ENCODE results near the gene SLC12A2. TPM values are rescaled to one million over a fixed set of nuclear protein-coding genes. Genes with fewer than 3 reads are reported as not detected.

The SLC12A2 gene
- total RNA-seq, 2 experiments from 2014 or later: 20.6 to 36.5 TPM

DNA sequence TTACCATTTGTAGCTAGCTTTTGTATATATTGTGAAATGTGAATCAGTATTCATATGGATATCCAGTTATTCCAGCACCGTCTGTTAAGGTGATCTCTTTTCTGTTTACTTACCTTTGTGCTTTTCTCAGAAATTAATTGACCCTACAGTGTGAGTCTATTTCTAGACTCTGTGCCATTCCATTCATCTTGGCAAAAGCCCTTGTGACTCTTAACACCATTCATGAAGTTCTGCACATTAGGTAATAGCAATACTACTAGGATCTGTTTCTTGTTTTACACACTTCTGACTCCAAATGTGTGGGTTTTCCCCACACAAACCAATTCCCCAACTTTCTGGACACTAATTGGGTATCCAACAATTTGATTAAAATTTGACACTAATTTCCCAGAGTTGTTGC is 40.4 kb downstream of the SLC12A2 start:
- intact Hi-C loops (cut with micrococcal nuclease; ENCODE audit: unreplicated experiment): no loop called here
- no peak for TF ChIP-seq EZH2phosphoT487 (IDR thresholded peaks at IDR 0.05; ENCODE audit: borderline replicate concordance, low read depth, low read length)
- TF ChIP-seq, protein P1, sequence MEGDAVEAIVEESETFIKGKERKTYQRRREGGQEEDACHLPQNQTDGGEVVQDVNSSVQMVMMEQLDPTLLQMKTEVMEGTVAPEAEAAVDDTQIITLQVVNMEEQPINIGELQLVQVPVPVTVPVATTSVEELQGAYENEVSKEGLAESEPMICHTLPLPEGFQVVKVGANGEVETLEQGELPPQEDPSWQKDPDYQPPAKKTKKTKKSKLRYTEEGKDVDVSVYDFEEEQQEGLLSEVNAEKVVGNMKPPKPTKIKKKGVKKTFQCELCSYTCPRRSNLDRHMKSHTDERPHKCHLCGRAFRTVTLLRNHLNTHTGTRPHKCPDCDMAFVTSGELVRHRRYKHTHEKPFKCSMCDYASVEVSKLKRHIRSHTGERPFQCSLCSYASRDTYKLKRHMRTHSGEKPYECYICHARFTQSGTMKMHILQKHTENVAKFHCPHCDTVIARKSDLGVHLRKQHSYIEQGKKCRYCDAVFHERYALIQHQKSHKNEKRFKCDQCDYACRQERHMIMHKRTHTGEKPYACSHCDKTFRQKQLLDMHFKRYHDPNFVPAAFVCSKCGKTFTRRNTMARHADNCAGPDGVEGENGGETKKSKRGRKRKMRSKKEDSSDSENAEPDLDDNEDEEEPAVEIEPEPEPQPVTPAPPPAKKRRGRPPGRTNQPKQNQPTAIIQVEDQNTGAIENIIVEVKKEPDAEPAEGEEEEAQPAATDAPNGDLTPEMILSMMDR (conservative IDR thresholded peaks at IDR 0.05; ENCODE audit: low read length): no peak
- peaks cover 1% of the 10 kb centered on the region; the same call in 1 of the 2 replicates for H3K9me3 ChIP-seq (ENCODE audit: low read length)
- POLR2A ChIA-PET: interaction anchor here (0.6 to 1.3 kb wide), 4 partner anchors 9 to 199 kb away, joined by 3 to 6 read pairs (median 3); no protein-coding TSS in a partner anchor
- peaks cover 13% of the 10 kb centered on the region for H3K4me1 ChIP-seq (ENCODE audit: insufficient read depth, low read length, poor library complexity, severe bottlenecking)
- H3K4me2 ChIP-seq (ENCODE audit: low read length): no peak overlapping the region
- CTCF ChIA-PET (ENCODE audit: unreplicated experiment): interaction anchor here (0.7 kb wide), 1 partner anchor 63 kb away, joined by 4 read pairs; no protein-coding TSS in a partner anchor
- no peak overlapping the region for H2AFZ ChIP-seq (ENCODE audit: low read length)
- H3K9me2 ChIP-seq (ENCODE audit: insufficient read depth, low read length): no peaks in the 10 kb centered on the region
- no TSS peak for BruUV-seq (replicated peaks)
- peaks cover 43% of the 10 kb centered on the region for H3K36me3 ChIP-seq (ENCODE audit: insufficient read depth, low read length)
- H4K20me1 ChIP-seq (ENCODE audit: insufficient read depth, low read length): no peaks in the 10 kb centered on the region
- H3K4me3 ChIP-seq (ENCODE audit: low read depth, low read length, poor library complexity, severe bottlenecking): no peak overlapping the region
- no peaks in the 10 kb centered on the region for H3K79me2 ChIP-seq (ENCODE audit: insufficient read depth, low read depth, low read length)
- H3K27ac ChIP-seq (ENCODE audit: low read depth, low read length, poor library complexity, severe bottlenecking): no peak overlapping the region
- DNase-seq (ENCODE audit: low spot score): no peak

DNA sequence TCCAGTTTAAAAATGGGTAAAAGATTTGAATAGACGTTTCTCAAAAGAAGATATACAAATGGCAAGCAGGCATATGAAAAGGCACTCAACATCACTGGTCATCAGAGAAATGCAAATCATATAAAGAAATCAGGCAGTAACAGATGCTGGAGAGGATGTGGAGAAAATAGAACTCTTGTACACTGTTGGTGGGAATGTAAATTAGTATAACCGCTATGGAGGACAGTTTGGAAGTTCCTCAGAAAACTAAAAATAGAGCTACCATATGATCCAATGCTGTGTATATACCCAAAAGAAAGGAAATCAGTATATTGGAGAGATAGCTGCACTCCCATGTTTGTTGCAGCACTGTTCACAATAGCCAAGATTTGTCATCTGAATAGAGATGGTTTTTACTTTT is 42.7 kb downstream of the SLC12A2 start:
- no peaks in the 10 kb centered on the region for H3K79me2 ChIP-seq (ENCODE audit: insufficient read depth, low read depth, low read length)
- intact Hi-C loops (cut with micrococcal nuclease; ENCODE audit: unreplicated experiment): no loop called here
- no peaks in the 10 kb centered on the region for H4K20me1 ChIP-seq (ENCODE audit: insufficient read depth, low read length)
- no peaks in the 10 kb centered on the region; the same call in 1 of the 2 replicates for H3K9me3 ChIP-seq (ENCODE audit: low read length)
- no peak overlapping the region for H2AFZ ChIP-seq (ENCODE audit: low read length)
- peaks cover 59% of the 10 kb centered on the region for H3K36me3 ChIP-seq (ENCODE audit: insufficient read depth, low read length)
- TF ChIP-seq EZH2phosphoT487 (IDR thresholded peaks at IDR 0.05; ENCODE audit: borderline replicate concordance, low read depth, low read length): no peak
- TF ChIP-seq, protein P1 (conservative IDR thresholded peaks at IDR 0.05; ENCODE audit: low read length): no peak
- H3K4me1 ChIP-seq (ENCODE audit: insufficient read depth, low read length, poor library complexity, severe bottlenecking): peaks cover 13% of the 10 kb centered on the region
- BruUV-seq (replicated peaks): no TSS peak
- ChIA-PET POLR2A (interaction anchor here (0.9 kb wide), 1 partner anchor 44 kb away, joined by 3 read pairs; no protein-coding TSS in a partner anchor), CTCF (ENCODE audit: unreplicated experiment) (no interaction called here)
- H3K27ac ChIP-seq (ENCODE audit: low read depth, low read length, poor library complexity, severe bottlenecking): no peak overlapping the region
- no peak for DNase-seq (ENCODE audit: low spot score)
- H3K4me3 ChIP-seq (ENCODE audit: low read depth, low read length, poor library complexity, severe bottlenecking): no peak overlapping the region
- H3K4me2 ChIP-seq (ENCODE audit: low read length): no peak overlapping the region
- no peaks in the 10 kb centered on the region for H3K9me2 ChIP-seq (ENCODE audit: insufficient read depth, low read length)

DNA sequence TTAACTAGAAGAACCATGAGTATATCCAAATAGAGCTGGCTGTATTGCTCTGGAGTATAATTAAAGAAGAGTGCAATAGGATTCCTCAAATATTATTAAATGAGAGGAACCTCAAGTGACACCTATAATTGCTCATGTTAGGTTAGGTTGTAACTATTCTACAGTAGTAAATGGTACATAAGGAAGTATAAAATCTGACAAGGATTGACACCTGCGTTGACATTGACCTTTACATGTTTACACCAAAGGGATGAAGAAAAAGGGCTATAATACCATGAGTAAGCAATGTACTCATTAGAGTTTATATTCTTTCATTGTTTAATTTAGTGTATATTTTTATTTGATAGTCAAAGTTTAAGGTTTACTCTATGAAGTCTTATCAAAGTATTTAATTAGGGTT is 48.9 kb downstream of the SLC12A2 start:
- ChIA-PET POLR2A (interaction anchor here (1.2 kb wide), 1 partner anchor 9 kb away, joined by 6 read pairs; no protein-coding TSS in a partner anchor), CTCF (ENCODE audit: unreplicated experiment) (no interaction called here)
- BruUV-seq (replicated peaks): no TSS peak
- no peak overlapping the region for H3K4me3 ChIP-seq (ENCODE audit: low read depth, low read length, poor library complexity, severe bottlenecking)
- no peak overlapping the region for H3K27ac ChIP-seq (ENCODE audit: low read depth, low read length, poor library complexity, severe bottlenecking)
- H4K20me1 ChIP-seq (ENCODE audit: insufficient read depth, low read length): peaks cover 3% of the 10 kb centered on the region; the same call in 1 of the 2 replicates
- peaks cover 77% of the 10 kb centered on the region for H3K36me3 ChIP-seq (ENCODE audit: insufficient read depth, low read length)
- DNase-seq (ENCODE audit: low spot score): no peak
- no peaks in the 10 kb centered on the region for H3K79me2 ChIP-seq (ENCODE audit: insufficient read depth, low read depth, low read length)
- H3K9me2 ChIP-seq (ENCODE audit: insufficient read depth, low read length): no peaks in the 10 kb centered on the region
- intact Hi-C loops (cut with micrococcal nuclease; ENCODE audit: unreplicated experiment): no loop called here
- no peaks in the 10 kb centered on the region; the same call in 1 of the 2 replicates for H3K9me3 ChIP-seq (ENCODE audit: low read length)
- H3K4me2 ChIP-seq (ENCODE audit: low read length): no peak overlapping the region
- H3K4me1 ChIP-seq (ENCODE audit: insufficient read depth, low read length, poor library complexity, severe bottlenecking): no peaks in the 10 kb centered on the region
- no peak for TF ChIP-seq EZH2phosphoT487 (IDR thresholded peaks at IDR 0.05; ENCODE audit: borderline replicate concordance, low read depth, low read length)
- TF ChIP-seq, protein P1 (conservative IDR thresholded peaks at IDR 0.05; ENCODE audit: low read length): no peak
- H2AFZ ChIP-seq (ENCODE audit: low read length): no peak overlapping the region
